HG02642 (cell line): ENCODE results near the gene COX6A1.

Experiments used
- ATAC-seq: cut with Tn5 transposase; IDR thresholded peaks from one replicate; pipeline ENCODE4 v1.9.1; 2021; ENCODE audit warnings: mild to moderate bottlenecking; ENCODE audit not compliant: unreplicated experiment, poor library complexity

Gene COX6A1

DNA sequence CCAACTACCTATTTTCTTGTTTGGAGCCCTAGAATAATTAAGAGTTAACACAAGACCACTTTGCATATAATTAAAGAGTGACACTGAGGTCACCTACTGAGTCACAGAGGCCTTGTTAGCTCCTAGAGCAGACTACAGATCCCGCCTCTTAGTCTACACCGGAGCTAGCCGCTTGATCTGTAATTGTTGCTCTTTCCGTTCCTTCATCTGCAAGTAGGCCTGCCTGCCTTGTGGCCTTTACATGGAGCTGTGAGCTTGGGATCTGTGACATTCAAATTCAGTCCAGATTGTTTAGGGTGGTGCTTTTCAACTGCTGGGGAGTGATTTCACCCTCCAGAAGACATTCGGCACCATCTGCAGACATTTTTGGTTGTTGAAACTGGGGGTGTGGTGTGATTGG, 52.4 kb downstream of the COX6A1 start:
- no peak for ATAC-seq
